ENCODE measurements around the gene KNTC1.

DNA sequence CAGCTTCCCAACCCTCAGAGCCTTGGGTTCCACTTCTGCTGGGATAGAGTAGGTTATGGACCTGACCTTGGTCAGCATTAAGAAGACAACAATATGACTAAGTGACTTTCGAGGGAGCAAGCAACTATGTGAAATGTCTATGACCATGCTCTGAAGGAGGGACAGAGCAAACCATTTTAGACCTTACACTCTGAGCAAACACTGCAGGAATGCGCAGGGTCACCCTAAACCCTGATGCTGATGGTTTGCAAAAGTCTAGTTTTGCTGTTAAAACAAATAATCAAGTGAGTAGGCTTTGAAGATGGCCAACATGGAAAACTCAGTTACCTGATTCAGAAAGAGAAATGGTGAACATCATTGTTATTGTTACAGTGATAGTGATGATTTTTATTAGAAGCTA lies 35.1 kb upstream of the KNTC1 start:
- TF ChIP-seq, protein P1, sequence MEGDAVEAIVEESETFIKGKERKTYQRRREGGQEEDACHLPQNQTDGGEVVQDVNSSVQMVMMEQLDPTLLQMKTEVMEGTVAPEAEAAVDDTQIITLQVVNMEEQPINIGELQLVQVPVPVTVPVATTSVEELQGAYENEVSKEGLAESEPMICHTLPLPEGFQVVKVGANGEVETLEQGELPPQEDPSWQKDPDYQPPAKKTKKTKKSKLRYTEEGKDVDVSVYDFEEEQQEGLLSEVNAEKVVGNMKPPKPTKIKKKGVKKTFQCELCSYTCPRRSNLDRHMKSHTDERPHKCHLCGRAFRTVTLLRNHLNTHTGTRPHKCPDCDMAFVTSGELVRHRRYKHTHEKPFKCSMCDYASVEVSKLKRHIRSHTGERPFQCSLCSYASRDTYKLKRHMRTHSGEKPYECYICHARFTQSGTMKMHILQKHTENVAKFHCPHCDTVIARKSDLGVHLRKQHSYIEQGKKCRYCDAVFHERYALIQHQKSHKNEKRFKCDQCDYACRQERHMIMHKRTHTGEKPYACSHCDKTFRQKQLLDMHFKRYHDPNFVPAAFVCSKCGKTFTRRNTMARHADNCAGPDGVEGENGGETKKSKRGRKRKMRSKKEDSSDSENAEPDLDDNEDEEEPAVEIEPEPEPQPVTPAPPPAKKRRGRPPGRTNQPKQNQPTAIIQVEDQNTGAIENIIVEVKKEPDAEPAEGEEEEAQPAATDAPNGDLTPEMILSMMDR (IDR thresholded peaks at IDR 0.05) = no peak
- no peak for TF ChIP-seq POLR2A (IDR thresholded peaks at IDR 0.05)

Measured in heart left ventricle (tissue), 13 donors.